Skeletal muscle tissue (tissue), 4 donors: ENCODE measurements around the gene SPTBN4. TPM values are rescaled to one million over a fixed set of nuclear protein-coding genes. Genes with fewer than 3 reads are reported as not detected.

Experiments used
- H3K27ac ChIP-seq: one replicate; pipeline ENCODE4 v1.7.0; 2013; ENCODE audit warnings: mild to moderate bottlenecking, low read depth, low read length, inconsistent platforms
- H3K27me3 ChIP-seq, 3 donors: one replicate each; pipeline ENCODE4 v1.7.0; 2013; ENCODE audit warnings: low read length in 3 of 3; ENCODE audit not compliant: control insufficient read depth in 3 of 3, insufficient read depth in 3 of 3
- H3K36me3 ChIP-seq, 3 donors: one replicate each; pipeline ENCODE4 v1.7.0; 2013; ENCODE audit warnings: low read length in 3 of 3; ENCODE audit not compliant: control insufficient read depth in 3 of 3, insufficient read depth in 3 of 3
- H3K4me1 ChIP-seq, 3 donors: one replicate each; pipeline ENCODE4 v1.7.0; 2013; ENCODE audit warnings: low read length in 3 of 3, mild to moderate bottlenecking in 3 of 3; ENCODE audit not compliant: control insufficient read depth in 3 of 3, insufficient read depth in 3 of 3
- H3K4me3 ChIP-seq, 3 donors: one replicate each; pipeline ENCODE4 v1.7.0; 2013; ENCODE audit warnings: low read length in 3 of 3
- H3K9ac ChIP-seq, 3 donors: one replicate each; pipeline ENCODE4 v1.7.0; 2013; ENCODE audit warnings: low read length in 3 of 3, mild to moderate bottlenecking in 3 of 3, moderate library complexity in 2 of 3, low read depth in 1 of 3
- H3K9me3 ChIP-seq, 3 donors: one replicate each; pipeline ENCODE4 v1.7.0; 2013; ENCODE audit warnings: low read length in 3 of 3; ENCODE audit not compliant: control insufficient read depth in 3 of 3
- total RNA-seq: library from RNA; depleted of rRNA; stranded (reverse); fragments of >200 nt; gene quantifications from one replicate; pipeline ENCODE4 v1.2.3, GENCODE V29; 2014
- donor health status: Osteomylitis.

Gene SPTBN4
- total RNA-seq, 1 donor from 2014 or later: 0.52 TPM

GRCh38 chr19:40609561-40610395 lies 143.0 kb downstream of the SPTBN4 start:
- no peaks in the 10 kb centered on the region for H3K36me3 ChIP-seq
- peaks cover 21 to 32% (median 32%) of the 10 kb centered on the region in 3 donors for H3K4me1 ChIP-seq
- peak overlapping the region; percentile 64 to 91 (median 83) for H3K9ac ChIP-seq
- H3K9me3 ChIP-seq: no peaks in the 10 kb centered on the region
- peak overlapping the region; percentile 63 to 75 (median 67) for H3K4me3 ChIP-seq
- peaks cover 0 to 3% (median 0%) of the 10 kb centered on the region in 3 donors for H3K27me3 ChIP-seq
- peak overlapping the region; percentile 76 for H3K27ac ChIP-seq

GRCh38 chr19:40610396-40611064 lies 143.7 kb downstream of the SPTBN4 start:
- H3K27ac ChIP-seq: peak overlapping the region; percentile 76
- H3K27me3 ChIP-seq: peaks cover 0 to 3% (median 0%) of the 10 kb centered on the region in 3 donors
- H3K36me3 ChIP-seq: no peaks in the 10 kb centered on the region
- peak overlapping the region; percentile 64 to 91 (median 83) for H3K9ac ChIP-seq
- H3K4me3 ChIP-seq: peak overlapping the region; percentile 63 to 75 (median 67)
- H3K4me1 ChIP-seq: peaks cover 15 to 25% (median 24%) of the 10 kb centered on the region in 3 donors
- H3K9me3 ChIP-seq: no peaks in the 10 kb centered on the region

GRCh38 chr19:40611096-40611495 lies 144.3 kb downstream of the SPTBN4 start:
- H3K9me3 ChIP-seq: no peaks in the 10 kb centered on the region
- peaks cover 9 to 20% (median 18%) of the 10 kb centered on the region in 3 donors for H3K4me1 ChIP-seq
- no peak overlapping the region for H3K9ac ChIP-seq
- H3K4me3 ChIP-seq: peak overlapping the region in 1 of 3 donors; percentile 75
- H3K27ac ChIP-seq: no peak overlapping the region
- peaks cover 0 to 3% (median 0%) of the 10 kb centered on the region in 3 donors for H3K27me3 ChIP-seq
- H3K36me3 ChIP-seq: peaks cover 0 to 3% (median 0%) of the 10 kb centered on the region in 3 donors

GRCh38 chr19:40611900-40612698 lies 145.3 kb downstream of the SPTBN4 start:
- no peak overlapping the region for H3K9ac ChIP-seq
- H3K4me1 ChIP-seq: peaks cover 9 to 18% (median 18%) of the 10 kb centered on the region in 3 donors
- no peak overlapping the region for H3K27ac ChIP-seq
- no peak overlapping the region for H3K4me3 ChIP-seq
- no peaks in the 10 kb centered on the region for H3K9me3 ChIP-seq
- H3K27me3 ChIP-seq: peaks cover 0 to 3% (median 0%) of the 10 kb centered on the region in 3 donors
- H3K36me3 ChIP-seq: peaks cover 0 to 6% (median 0%) of the 10 kb centered on the region in 3 donors

- peaks cover 9 to 18% (median 18%) of the 10 kb centered on the region in 3 donors for H3K4me1 ChIP-seq
- no peak overlapping the region for H3K27ac ChIP-seq
These were observed 146.3 kb downstream of the SPTBN4 start for GRCh38 chr19:40612831-40613689.

GRCh38 chr19:40613690-40614621 lies 147.2 kb downstream of the SPTBN4 start:
- H3K4me3 ChIP-seq: peak overlapping the region; percentile 27 to 63 (median 61)
- peaks cover 0 to 6% (median 0%) of the 10 kb centered on the region in 3 donors for H3K36me3 ChIP-seq
- peaks cover 9 to 18% (median 18%) of the 10 kb centered on the region in 3 donors for H3K4me1 ChIP-seq
- H3K9ac ChIP-seq: peak overlapping the region in 1 of 3 donors; percentile 45
- H3K9me3 ChIP-seq: no peaks in the 10 kb centered on the region
- peaks cover 0 to 3% (median 0%) of the 10 kb centered on the region in 3 donors for H3K27me3 ChIP-seq
- no peak overlapping the region for H3K27ac ChIP-seq

More at GRCh38 chr19:40612831-40613689, 146.3 kb downstream of the SPTBN4 start:
- Histone ChIP-seq H3K4me3 (peak overlapping the region in 1 of 3 donors; percentile 29), H3K9me3 (no peaks in the 10 kb centered on the region), H3K9ac (no peak overlapping the region), H3K36me3 (peaks cover 0 to 6% (median 0%) of the 10 kb centered on the region in 3 donors), H3K27me3 (peaks cover 0 to 3% (median 0%) of the 10 kb centered on the region in 3 donors)

GRCh38 chr19:40614622-40615411 lies 148.0 kb downstream of the SPTBN4 start:
- Histone ChIP-seq H3K9ac (no peak overlapping the region), H3K27ac (no peak overlapping the region), H3K36me3 (peaks cover 0 to 12% (median 5%) of the 10 kb centered on the region in 3 donors), H3K4me3 (peak overlapping the region; percentile 27 to 63 (median 61)), H3K4me1 (peaks cover 9 to 17% (median 14%) of the 10 kb centered on the region in 3 donors), H3K9me3 (no peaks in the 10 kb centered on the region), H3K27me3 (peaks cover 0 to 3% (median 0%) of the 10 kb centered on the region in 3 donors)

- Histone ChIP-seq H3K4me1 (peaks cover 0 to 8% (median 1%) of the 10 kb centered on the region in 3 donors), H3K9ac (no peak overlapping the region), H3K4me3 (no peak overlapping the region), H3K27me3 (peaks cover 0 to 3% (median 0%) of the 10 kb centered on the region in 3 donors), H3K9me3 (no peaks in the 10 kb centered on the region), H3K27ac (no peak overlapping the region), H3K36me3 (peaks cover 0 to 14% (median 5%) of the 10 kb centered on the region in 3 donors)
These were observed 149.4 kb downstream of the SPTBN4 start for GRCh38 chr19:40616178-40616577.
